DMS153 treated with DMSO at 0.1 percent for 48 hours (cell line): ENCODE data around the gene TSFM.
"Not testable (repeated sequence)": the region's sequence is repeated elsewhere in the genome, so short reads cannot be mapped to it uniquely, and the experiment has no call there.

ENCODE experiments used
- DNase-seq: peaks from one replicate; lab custom pipeline; 2025; ENCODE audit not compliant: unreplicated experiment; lab: John Stamatoyannopoulos, UW

Gene TSFM

DNA sequence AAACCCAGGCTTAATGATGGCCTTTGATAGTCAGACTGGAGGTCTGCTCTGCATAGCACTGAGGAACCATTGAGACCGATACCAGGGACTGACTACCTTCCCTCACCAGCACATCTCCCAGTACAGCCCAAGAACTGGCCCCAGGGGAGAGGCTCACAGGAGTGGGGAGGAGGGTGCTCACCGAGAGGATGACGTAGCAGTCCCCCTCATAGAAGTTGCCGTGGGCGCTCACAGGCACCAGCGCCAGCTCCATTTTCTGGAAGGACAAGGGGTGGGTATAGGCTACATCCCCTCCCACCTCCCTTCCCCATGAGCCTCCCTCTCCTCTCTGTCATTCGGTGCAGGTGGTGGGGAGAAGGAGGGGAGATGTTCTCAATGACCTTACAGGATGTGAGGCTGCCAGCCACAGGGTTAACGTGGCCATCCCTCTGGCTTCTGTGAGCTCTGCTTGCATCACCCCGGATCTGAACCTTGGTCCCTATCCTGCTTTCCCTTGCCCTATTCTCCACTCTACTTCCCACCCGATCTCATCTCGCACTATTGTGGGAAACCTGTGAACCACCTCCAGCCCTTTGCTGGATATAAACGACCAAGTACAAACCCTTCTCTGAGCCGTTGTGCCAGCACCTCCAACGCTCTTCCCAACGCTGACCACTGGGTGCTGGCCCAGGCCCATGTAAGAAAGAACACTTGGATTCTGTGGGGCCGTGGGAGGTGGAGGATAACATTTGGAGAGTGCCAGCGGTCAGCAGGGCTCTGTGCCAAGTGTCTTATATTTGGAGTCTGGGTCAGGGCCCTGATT, 31.6 kb downstream of the TSFM start:
- DNase-seq: no peak

DNA sequence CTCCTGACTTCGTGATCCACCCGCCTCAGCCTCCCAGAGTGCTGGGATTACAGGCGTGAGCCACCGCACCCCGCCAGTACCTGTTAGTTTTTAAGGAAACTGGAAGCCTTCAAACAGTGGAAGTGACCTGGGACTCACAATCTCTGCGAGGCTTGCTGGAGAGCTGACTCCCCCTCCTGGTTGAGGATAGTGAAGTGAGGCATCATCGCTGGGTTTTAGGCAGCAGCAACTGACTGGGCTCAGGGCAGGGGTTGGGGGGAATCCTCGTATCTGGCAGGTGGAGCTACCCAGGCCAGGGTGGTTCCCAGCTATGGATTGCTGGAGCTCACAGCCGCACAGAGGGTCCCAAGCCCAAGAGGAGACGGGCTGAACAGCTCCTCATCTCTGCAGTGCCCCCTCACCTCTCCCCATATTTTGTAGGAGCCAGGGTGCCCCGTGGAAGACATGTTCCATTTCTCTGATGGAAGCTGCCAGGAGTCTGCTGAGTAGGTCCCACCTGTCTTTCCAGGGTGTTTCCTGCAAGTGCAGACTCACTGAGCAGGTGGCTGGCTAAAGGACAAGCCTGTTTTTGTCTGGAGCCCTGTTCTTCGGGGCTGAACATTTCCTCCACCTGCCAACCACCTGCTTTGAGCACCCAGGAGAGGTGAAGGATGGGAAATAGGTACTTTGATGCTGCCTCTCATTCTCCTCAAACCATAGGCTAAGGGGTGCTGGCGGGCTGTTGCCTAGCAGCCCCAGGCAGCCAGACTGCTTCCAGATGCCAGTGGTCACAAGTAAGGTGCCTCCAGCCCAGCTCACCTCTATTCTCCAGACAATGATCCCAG, 32.8 kb downstream of the TSFM start:
- DNase-seq: peak; percentile 25

DNA sequence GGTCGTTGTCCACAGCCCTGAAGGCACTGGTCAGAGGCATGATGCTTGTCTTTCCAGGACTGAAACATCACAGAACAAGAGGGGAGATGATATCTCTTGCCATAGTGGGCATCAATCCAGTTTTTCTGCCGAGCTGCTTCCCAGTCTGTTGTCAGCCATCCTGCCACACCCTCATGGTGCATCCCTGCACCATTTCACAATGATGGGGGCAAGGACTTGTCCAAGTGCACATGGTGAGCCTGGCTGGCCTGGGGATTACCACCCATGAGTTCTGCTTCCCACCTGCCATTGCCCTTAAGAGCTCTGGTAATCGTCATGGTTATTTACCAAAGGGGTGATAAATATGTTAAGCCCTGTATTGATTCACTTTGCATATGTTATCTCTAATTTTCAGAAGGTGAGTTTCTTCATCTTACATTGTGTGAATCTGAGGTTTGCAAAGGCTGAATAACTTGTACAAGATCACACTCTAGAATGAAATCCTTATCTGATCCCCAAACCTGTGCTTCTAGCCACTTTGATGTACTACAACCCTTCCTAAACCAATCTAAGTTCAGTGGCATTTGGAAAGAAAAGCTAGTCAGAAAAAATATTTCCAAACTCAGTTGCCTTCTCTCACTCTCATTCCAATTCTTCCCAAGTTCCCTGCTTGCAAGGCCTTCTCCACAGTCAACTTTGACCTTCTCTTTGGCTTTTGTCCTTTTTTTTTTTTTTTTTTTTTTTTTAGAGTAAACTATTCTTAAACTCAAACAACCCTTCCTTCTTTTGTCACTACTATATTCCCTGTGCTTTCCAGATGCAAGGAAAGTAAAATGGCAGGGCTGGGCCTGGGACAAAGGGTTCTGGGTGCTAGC, 33.6 kb downstream of the TSFM start:
- DNase-seq: no peak

- no peak for DNase-seq
Measured at GRCh38 chr12:57816855-57817151, 34.2 kb downstream of the TSFM start.

DNA sequence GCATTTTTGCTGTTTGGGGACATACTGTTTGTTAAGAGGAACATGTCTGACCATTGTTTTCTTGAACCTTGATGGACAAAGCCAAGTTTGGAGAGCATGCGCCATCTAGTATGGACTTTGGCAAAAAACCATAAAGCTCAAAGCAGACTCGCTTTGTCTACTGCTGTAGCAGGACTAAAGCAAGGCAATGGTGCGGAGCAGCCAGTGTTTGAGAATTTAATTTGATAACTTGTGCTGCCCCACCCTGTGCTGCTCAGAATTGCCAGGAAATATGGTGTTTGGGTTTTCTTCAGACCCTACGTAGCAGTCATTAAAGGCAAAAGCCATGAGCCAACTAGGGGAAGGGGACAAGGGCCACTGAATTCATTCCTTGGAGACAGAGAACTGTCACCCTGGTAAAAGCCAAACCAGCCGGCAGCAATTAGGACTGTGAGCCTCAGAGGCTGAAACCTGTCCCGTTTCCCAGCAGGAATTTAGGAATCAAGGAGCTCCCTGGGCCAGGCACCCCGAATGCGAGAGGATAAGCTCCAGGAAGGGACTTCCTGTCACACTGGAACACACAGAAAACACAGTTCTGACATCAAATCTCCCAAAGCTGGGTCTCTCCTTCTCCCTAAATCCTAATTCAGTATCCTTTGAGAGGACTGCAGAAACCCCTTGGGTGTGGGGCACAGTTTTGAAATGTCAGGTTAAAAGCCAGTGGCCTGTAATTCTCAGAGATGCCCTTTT, 34.8 kb downstream of the TSFM start:
- no peak for DNase-seq

- not testable (repeated sequence) for DNase-seq
Measured at GRCh38 chr12:57817990-57818331, 35.4 kb downstream of the TSFM start.

GRCh38 chr12:57820119-57820518, 37.5 kb downstream of the TSFM start:
- not testable (repeated sequence) for DNase-seq

- not testable (repeated sequence) for DNase-seq
Measured at GRCh38 chr12:57821015-57821414, 38.4 kb downstream of the TSFM start.

GRCh38 chr12:57821474-57822214, 39.1 kb downstream of the TSFM start:
- no peak for DNase-seq

DNA sequence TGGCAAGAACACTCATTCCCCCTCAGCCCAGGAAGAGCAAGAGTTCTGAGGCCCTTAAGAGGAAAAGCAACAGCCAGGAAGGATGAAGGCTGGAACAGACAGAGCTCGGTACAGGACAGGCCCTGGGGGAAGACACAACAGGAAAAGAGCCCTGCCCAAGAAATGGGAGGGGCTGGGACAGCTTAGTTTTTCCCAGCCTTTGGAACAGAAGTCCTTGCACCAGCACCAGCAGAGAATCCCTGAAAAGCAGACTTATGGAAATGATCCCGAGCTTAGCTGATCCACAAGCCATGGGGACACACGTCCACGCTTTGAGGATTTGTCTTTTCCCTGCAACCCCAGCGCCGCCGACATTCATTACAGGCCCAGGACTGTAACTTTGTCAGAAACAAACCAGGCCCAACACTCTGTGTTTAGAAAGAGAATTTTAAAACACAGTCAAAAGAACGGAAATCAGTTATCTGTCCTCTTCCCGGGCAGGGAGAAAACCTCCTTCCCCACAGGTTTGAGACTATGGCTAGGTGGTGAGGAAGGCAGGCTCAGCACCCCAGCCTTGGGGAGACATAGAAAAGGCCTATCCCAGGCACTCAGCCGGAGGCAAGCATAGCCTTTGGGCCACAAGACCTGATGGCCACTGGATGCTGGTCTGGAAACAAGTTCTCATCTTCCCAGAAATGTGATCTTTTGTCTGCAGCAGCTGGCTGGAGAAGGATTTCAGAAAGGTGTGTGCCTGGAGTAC, 40.0 kb downstream of the TSFM start:
- no peak for DNase-seq

DNA sequence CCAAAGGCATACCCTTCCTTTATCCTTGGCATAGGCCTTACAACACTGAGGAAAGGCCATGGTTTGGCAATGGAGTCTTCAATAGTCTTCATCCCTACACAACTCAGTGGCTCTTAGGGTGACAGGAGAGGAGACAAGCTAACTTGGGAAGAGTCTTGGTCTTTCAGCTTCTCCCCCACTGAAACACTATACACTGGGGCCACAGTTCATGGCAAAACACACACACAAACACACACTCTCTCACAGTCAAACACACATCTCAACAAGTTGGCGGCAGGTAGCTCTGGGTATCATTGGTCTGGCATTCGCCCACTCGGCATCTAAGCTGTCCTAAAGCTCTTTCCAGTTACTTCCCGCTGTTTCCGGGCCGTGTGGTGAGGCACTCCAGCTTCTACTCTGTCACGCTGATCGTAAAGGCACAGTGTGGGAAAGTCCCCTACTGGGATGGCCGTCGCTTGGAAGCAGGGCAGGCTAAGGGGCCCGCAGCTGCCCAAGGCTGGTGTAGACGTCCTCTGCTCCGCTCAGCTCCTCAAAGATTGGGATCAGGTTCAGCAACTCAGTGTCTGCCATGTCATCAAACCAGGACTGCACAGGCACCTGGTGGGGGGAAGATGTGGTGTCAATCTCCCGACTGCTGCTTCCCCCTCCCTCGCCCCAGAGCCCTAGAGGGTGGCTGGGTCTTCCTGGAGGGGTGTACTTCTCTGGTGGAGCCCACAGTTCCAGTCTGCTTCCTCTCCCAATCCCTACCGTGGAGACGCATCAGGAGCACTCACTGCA, 40.7 kb downstream of the TSFM start:
- DNase-seq: no peak

DNA sequence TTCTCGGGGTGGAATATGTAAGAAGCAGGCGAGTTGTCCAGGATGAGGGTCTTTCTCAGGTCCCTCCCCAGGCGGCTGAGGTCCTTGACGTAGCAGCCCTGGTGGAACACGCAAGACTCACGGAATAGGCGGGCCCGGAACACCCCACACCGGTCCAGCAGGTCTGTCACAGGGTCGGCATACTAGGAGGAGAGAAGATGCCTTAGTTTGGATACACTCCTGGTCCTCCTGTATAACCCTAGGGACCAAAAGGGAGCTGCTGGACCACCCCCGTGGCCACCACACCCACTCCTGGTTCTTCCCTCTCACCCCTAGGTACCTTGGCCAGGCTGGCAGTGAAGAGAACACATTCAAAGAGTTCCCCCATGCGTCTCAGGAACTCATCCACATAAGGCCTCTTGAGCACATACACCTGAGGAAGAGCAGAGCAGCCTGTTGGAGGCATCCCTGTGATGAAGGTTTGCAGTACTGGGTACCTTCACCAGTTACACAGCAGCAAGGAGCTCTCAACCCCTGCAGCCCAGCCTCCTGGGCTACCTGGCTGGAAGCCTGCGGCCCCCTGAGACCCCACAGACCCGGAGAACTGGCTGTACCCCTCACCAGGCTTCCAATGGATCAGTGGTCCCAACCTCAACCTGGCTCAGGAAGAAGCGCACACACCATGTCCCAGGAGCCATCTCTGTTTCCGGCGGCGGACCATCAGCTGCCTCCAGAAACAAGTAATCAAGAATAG, 41.5 kb downstream of the TSFM start:
- no peak for DNase-seq

GRCh38 chr12:57825451-57825850, 42.9 kb downstream of the TSFM start:
- DNase-seq: no peak

- DNase-seq: no peak
Measured at GRCh38 chr12:57826400-57826799, 43.8 kb downstream of the TSFM start.

DNA sequence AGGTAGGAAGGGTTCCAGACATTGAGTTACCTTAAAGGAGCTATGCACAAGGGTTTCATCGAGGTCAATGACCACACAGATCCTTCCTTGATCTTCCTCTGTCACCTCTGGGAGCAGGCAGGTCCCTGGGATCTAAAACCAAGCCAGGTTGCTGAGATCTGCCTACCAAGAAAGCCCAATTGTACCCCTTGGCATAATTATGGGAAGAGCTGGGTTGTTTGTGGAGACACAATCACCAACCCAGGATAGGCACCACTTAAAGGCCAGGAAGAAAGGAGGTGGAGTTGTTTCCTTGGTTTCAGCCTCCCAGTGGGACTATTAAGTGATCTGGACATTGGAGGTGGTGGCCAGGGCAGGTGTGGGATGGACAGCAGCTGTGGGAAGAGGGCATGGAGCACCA, 44.4 kb downstream of the TSFM start:
- DNase-seq: no peak

- DNase-seq: no peak
Measured at GRCh38 chr12:57829025-57829777, 46.6 kb downstream of the TSFM start.

- no peak for DNase-seq
Measured at GRCh38 chr12:57830393-57830792, 47.8 kb downstream of the TSFM start.
